WTC11 (cell line): Measurements from ENCODE around the gene CYP26A1.

ENCODE experiments used
- ATF2 ChIP-seq: sonication (generic); formaldehyde crosslinking; IDR thresholded peaks from 2 replicates; pipeline ENCODE4 v1.8.1; 2022; ENCODE audit warnings: low read depth, missing genetic modification reagents, borderline replicate concordance
- CTCF ChIP-seq: fragments of 200-600 bp; IDR thresholded peaks from 2 replicates; pipeline ENCODE4 v1.8.0; 2022; ENCODE audit warnings: antibody characterized with exemption
- E2F4 ChIP-seq: sonication (generic); formaldehyde crosslinking; IDR thresholded peaks from 2 replicates; pipeline ENCODE4 v1.8.1; 2022; ENCODE audit warnings: low read depth, mild to moderate bottlenecking, moderate library complexity, missing genetic modification reagents, borderline replicate concordance
- GRHL2 ChIP-seq: fragments of 250-450 bp; sonication (Bioruptor Pico); IDR thresholded peaks from 2 replicates; pipeline ENCODE4 v1.8.0; 2022; ENCODE audit warnings: mild to moderate bottlenecking, moderate library complexity; ENCODE audit not compliant: insufficient replicate concordance, severe bottlenecking
- HMGXB4 ChIP-seq: sonication (generic); formaldehyde crosslinking; IDR thresholded peaks from 2 replicates; pipeline ENCODE4 v1.8.1; 2023; ENCODE audit warnings: mild to moderate bottlenecking, moderate library complexity, missing genetic modification reagents
- MAX ChIP-seq: sonication (generic); formaldehyde crosslinking; IDR thresholded peaks from 2 replicates; pipeline ENCODE4 v1.8.0; 2022; ENCODE audit warnings: mild to moderate bottlenecking, missing genetic modification reagents
- MLX ChIP-seq: sonication (generic); formaldehyde crosslinking; IDR thresholded peaks from 2 replicates; pipeline ENCODE4 v1.8.1; 2023; ENCODE audit warnings: mild to moderate bottlenecking, missing genetic modification reagents, moderate library complexity
- SP1 ChIP-seq: sonication (generic); formaldehyde crosslinking; conservative IDR thresholded peaks from 2 replicates; pipeline ENCODE4 v1.8.1; 2022; ENCODE audit warnings: missing genetic modification reagents
- TEAD4 ChIP-seq: sonication (generic); formaldehyde crosslinking; IDR thresholded peaks from 2 replicates; pipeline ENCODE4 v1.8.0; 2022; ENCODE audit warnings: mild to moderate bottlenecking, missing genetic modification reagents
- USF1 ChIP-seq: sonication (generic); formaldehyde crosslinking; IDR thresholded peaks from 2 replicates; pipeline ENCODE4 v1.8.0; 2022; ENCODE audit warnings: mild to moderate bottlenecking, missing genetic modification reagents
- ZNF281 ChIP-seq: sonication (generic); formaldehyde crosslinking; IDR thresholded peaks from 2 replicates; pipeline ENCODE4 v1.8.0; 2023; ENCODE audit warnings: mild to moderate bottlenecking, missing genetic modification reagents

- no peak for TF ChIP-seq MAX
- TF ChIP-seq MLX: no peak
- no peak for TF ChIP-seq CTCF
- no peak for TF ChIP-seq TEAD4
- TF ChIP-seq HMGXB4 (CRISPR knock-in tag): no peak
- no peak for TF ChIP-seq E2F4 (CRISPR knock-in tag)
- TF ChIP-seq GRHL2: no peak
- no peak for TF ChIP-seq ATF2 (CRISPR knock-in tag)
- no peak for TF ChIP-seq SP1
- no peak for TF ChIP-seq ZNF281 (CRISPR knock-in tag)
- TF ChIP-seq USF1 (CRISPR knock-in tag): no peak
Measured at GRCh38 chr10:93079663-93080349, 6.1 kb downstream of the CYP26A1 start.
